SK-N-SH treated with all-trans-retinoic acid at 6 μM for 48 hours (cell line): ENCODE measurements around the gene COL11A1.

Experiments used
- ARNTL ChIP-seq: fragments of 450-650 bp; formaldehyde crosslinking; IDR thresholded peaks from 2 replicates; pipeline ENCODE4 v1.5.0; 2020; ENCODE audit warnings: low read depth, mild to moderate bottlenecking, moderate library complexity, borderline replicate concordance
- BACH2 ChIP-seq: fragments of 250-450 bp; sonication (Bioruptor Pico); IDR thresholded peaks from 2 replicates; pipeline ENCODE4 v1.9.0; 2021; ENCODE audit warnings: mild to moderate bottlenecking, borderline replicate concordance
- ISL1 ChIP-seq: fragments of 250-450 bp; sonication (Bioruptor Pico); IDR thresholded peaks from 2 replicates; pipeline ENCODE4 v2.1.2; 2022; ENCODE audit warnings: mild to moderate bottlenecking, moderate library complexity
- OSR1 ChIP-seq: fragments of 250-450 bp; sonication (Bioruptor Pico); IDR thresholded peaks from 2 replicates; pipeline ENCODE4 v1.8.0; 2022; ENCODE audit warnings: moderate library complexity, mild to moderate bottlenecking, inconsistent platforms
- PATZ1 ChIP-seq: fragments of 250-450 bp; sonication (Bioruptor Pico); IDR thresholded peaks from 2 replicates; pipeline ENCODE4 v1.8.0; 2020; ENCODE audit warnings: mild to moderate bottlenecking, moderate library complexity, borderline replicate concordance
- ZFP3 ChIP-seq: fragments of 250-450 bp; sonication (Bioruptor Pico); IDR thresholded peaks from 2 replicates; pipeline ENCODE4 v1.5.0; 2020; ENCODE audit warnings: mild to moderate bottlenecking, moderate library complexity
- ZFP30 ChIP-seq: fragments of 450-650 bp; formaldehyde crosslinking; IDR thresholded peaks from 2 replicates; pipeline ENCODE4 v1.5.0; 2022; ENCODE audit warnings: mild to moderate bottlenecking, moderate library complexity
- TF ChIP-seq, protein P1 (sequence below): fragments of 250-450 bp; sonication (Bioruptor Pico); IDR thresholded peaks from 2 replicates; pipeline ENCODE4 v1.5.1; 2021; ENCODE audit warnings: mild to moderate bottlenecking, moderate library complexity
- TF ChIP-seq, protein P2 (sequence below): fragments of 250-450 bp; sonication (Bioruptor Pico); IDR thresholded peaks from 2 replicates; pipeline ENCODE4 v1.8.0; 2021; ENCODE audit warnings: low read depth, mild to moderate bottlenecking, moderate library complexity, borderline replicate concordance

GRCh38 chr1:103107741-103108375 is 464 bp downstream of the COL11A1 start:
- TF ChIP-seq ZFP30 (CRISPR knock-in tag) (no peak), ZFP3 (CRISPR knock-in tag) (no peak), OSR1 (no peak), ISL1 (no peak), PATZ1 (CRISPR knock-in tag) (no peak), BACH2 (CRISPR knock-in tag) (no peak), ARNTL (CRISPR knock-in tag) (no peak)
- TF ChIP-seq, protein P1, sequence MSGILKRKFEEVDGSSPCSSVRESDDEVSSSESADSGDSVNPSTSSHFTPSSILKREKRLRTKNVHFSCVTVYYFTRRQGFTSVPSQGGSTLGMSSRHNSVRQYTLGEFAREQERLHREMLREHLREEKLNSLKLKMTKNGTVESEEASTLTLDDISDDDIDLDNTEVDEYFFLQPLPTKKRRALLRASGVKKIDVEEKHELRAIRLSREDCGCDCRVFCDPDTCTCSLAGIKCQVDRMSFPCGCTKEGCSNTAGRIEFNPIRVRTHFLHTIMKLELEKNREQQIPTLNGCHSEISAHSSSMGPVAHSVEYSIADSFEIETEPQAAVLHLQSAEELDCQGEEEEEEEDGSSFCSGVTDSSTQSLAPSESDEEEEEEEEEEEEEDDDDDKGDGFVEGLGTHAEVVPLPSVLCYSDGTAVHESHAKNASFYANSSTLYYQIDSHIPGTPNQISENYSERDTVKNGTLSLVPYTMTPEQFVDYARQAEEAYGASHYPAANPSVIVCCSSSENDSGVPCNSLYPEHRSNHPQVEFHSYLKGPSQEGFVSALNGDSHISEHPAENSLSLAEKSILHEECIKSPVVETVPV = no peak
- TF ChIP-seq, protein P2, sequence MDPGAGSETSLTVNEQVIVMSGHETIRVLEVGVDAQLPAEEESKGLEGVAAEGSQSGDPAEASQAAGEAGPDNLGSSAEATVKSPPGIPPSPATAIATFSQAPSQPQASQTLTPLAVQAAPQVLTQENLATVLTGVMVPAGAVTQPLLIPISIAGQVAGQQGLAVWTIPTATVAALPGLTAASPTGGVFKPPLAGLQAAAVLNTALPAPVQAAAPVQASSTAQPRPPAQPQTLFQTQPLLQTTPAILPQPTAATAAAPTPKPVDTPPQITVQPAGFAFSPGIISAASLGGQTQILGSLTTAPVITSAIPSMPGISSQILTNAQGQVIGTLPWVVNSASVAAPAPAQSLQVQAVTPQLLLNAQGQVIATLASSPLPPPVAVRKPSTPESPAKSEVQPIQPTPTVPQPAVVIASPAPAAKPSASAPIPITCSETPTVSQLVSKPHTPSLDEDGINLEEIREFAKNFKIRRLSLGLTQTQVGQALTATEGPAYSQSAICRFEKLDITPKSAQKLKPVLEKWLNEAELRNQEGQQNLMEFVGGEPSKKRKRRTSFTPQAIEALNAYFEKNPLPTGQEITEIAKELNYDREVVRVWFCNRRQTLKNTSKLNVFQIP (CRISPR knock-in tag) = no peak
